Measurements from ENCODE around the gene HK2. TPM values are rescaled to one million over a fixed set of nuclear protein-coding genes. Genes with fewer than 3 reads are reported as not detected.

The HK2 gene
- total and polyA plus RNA-seq, 2 of the 4 experiments (the other 2 are of a cell fraction): 17.4 to 20.9 TPM

- H3K79me1 ChIP-seq (ENCODE audit: low read depth in 1 of 2, low read length in 2 of 2): peaks cover 23 to 86% of the 10 kb centered on the region in 2 experiments
- peak overlapping the region; percentile 10 for H2AK5ac ChIP-seq (ENCODE audit: low read depth, low read length)
- POLR2A ChIA-PET (ENCODE audit: unreplicated experiment): interaction anchor here (0.6 kb wide), 1 partner anchor 109 kb away, joined by 9 read pairs; no protein-coding TSS in a partner anchor
- peaks cover 56% of the 10 kb centered on the region for H4K20me1 ChIP-seq (ENCODE audit: insufficient read depth, low read length)
- no peak overlapping the region; the same call in 2 of the 3 replicates for H2BK15ac ChIP-seq (ENCODE audit: low read depth, low read length)
- BruUV-seq (replicated peaks): no TSS peak
- TF ChIP-seq FOS (IDR thresholded peaks at IDR 0.05; ENCODE audit: low read depth, low read length) (no peak), RCOR1 (IDR thresholded peaks at IDR 0.05; ENCODE audit: insufficient replicate concordance, low read length) (no peak), BHLHE40 (IDR thresholded peaks at IDR 0.05; ENCODE audit: low read depth, low read length) (no peak), NFE2L2 (IDR thresholded peaks at IDR 0.05; ENCODE audit: low read depth, low read length) (no peak), USF2 (IDR thresholded peaks at IDR 0.05; ENCODE audit: low read depth, low read length) (no peak), RFX5 (IDR thresholded peaks at IDR 0.05; ENCODE audit: low read depth, low read length) (no peak), MAFK (IDR thresholded peaks at IDR 0.05; ENCODE audit: low read depth, low read length) (no peak), MAZ (IDR thresholded peaks at IDR 0.05; ENCODE audit: borderline replicate concordance, low read depth, low read length) (no peak), CTCF (conservative IDR thresholded peaks at IDR 0.05; ENCODE audit: low read depth, low read length) (no peak), CHD1 (IDR thresholded peaks at IDR 0.05; ENCODE audit: low read depth, low read length) (no peak), CEBPB (IDR thresholded peaks at IDR 0.05; ENCODE audit: low read depth, low read length) (no peak), POLR2A (IDR thresholded peaks at IDR 0.05; ENCODE audit: low read depth, low read length) (no peak), MXI1 (IDR thresholded peaks at IDR 0.05; ENCODE audit: borderline replicate concordance, low read depth, low read length) (no peak), RAD21 (IDR thresholded peaks at IDR 0.05; ENCODE audit: low read length) (no peak), SMC3 (IDR thresholded peaks at IDR 0.05; ENCODE audit: low read depth, low read length) (no peak), ELK1 (IDR thresholded peaks at IDR 0.05; ENCODE audit: borderline replicate concordance, low read depth, low read length) (no peak)
- 0 out of 2 replicates have a peak overlapping the region, but pooled peaks have one; percentile 38 for H2BK120ac ChIP-seq (ENCODE audit: low read depth, low read length)
- H3K4me2 ChIP-seq (ENCODE audit: low read depth, low read length): no peak overlapping the region
- 100% methylated on average over 1 of the region's 2 CpGs; no CpG with 5 or more reads in 1 of the 2 experiments for WGBS, 2 experiments (ENCODE audit: extremely low coverage in 2 of 2, insufficient read length in 1 of 2)
- CTCF ChIA-PET: no interaction called here
- intact Hi-C loops (cut with micrococcal nuclease) (no loop called here), in situ Hi-C loops (cut with MboI; ENCODE audit: low sequenced_read_pairs) (no loop called here), dilution Hi-C loops (cut with HindIII; ENCODE audit: low sequenced_read_pairs, unreplicated experiment) (no loop called here)
- no peak overlapping the region for H3K9ac ChIP-seq (ENCODE audit: low read depth, low read length)
- peak overlapping the region in 1 of 2 experiments; percentile 18; a peak in 1 of 4 replicates for H4K8ac ChIP-seq (ENCODE audit: low read depth in 2 of 2, low read length in 2 of 2)
- no peak overlapping the region; the same call in 1 of the 2 replicates for H4K91ac ChIP-seq (ENCODE audit: insufficient read depth, low read depth, low read length)
- H3K4ac ChIP-seq (ENCODE audit: low read depth, low read length): no peak overlapping the region; the same call in 1 of the 2 replicates
- no peak for DNase-seq
- H3K4me1 ChIP-seq (ENCODE audit: control insufficient read depth, insufficient read depth, low read length): peaks cover 45% of the 10 kb centered on the region
- H4K5ac ChIP-seq (ENCODE audit: low read depth, low read length): no peak overlapping the region
- peak overlapping the region; percentile 32 for H2BK5ac ChIP-seq (ENCODE audit: low read depth, low read length, poor library complexity, severe bottlenecking)
- no peaks in the 10 kb centered on the region for H3K9me3 ChIP-seq (ENCODE audit: control insufficient read depth, insufficient read depth, low read length)
- peak overlapping the region; percentile 5 for H2AK9ac ChIP-seq (replicated peaks; ENCODE audit: low read depth, low read length, poor library complexity)
- no peaks in the 10 kb centered on the region for H3K27me3 ChIP-seq (ENCODE audit: control insufficient read depth, insufficient read depth, low read length)
- no peak overlapping the region for H3K14ac ChIP-seq (replicated peaks; ENCODE audit: low read depth, low read length)
- H3K9me1 ChIP-seq (ENCODE audit: insufficient read depth, low read length): peaks cover 48% of the 10 kb centered on the region
- 0 out of 2 replicates have a peak overlapping the region, but pooled peaks have one; percentile 36 for H3K23ac ChIP-seq (ENCODE audit: low read depth, low read length)
- no peak overlapping the region for H2BK20ac ChIP-seq (ENCODE audit: low read depth, low read length)
- H3K27ac ChIP-seq (ENCODE audit: insufficient read depth, low read length): no peak overlapping the region
- no peak overlapping the region for H3K4me3 ChIP-seq (ENCODE audit: insufficient read depth, low read depth, low read length)
- H3K36me3 ChIP-seq (ENCODE audit: control insufficient read depth, insufficient read depth, low read length): no peaks in the 10 kb centered on the region; the same call in 1 of the 2 replicates
- no peak overlapping the region for H3K56ac ChIP-seq (ENCODE audit: extremely low read depth, insufficient read depth, low read length)
- no peak overlapping the region for H3K18ac ChIP-seq (ENCODE audit: low read depth, low read length)
- ATAC-seq (ENCODE audit: low read depth): no peak
- H2AFZ ChIP-seq (replicated peaks; ENCODE audit: low read length, poor library complexity): peak overlapping the region; percentile 35
Observed at GRCh38 chr2:74841641-74842040, 7.7 kb downstream of the HK2 start.

All from IMR-90 (cell line).